ENCODE measurements around the gene ATRIP. TPM values are rescaled to one million over a fixed set of nuclear protein-coding genes. Genes with fewer than 3 reads are reported as not detected.
A peak's percentile ranks its signal among the peaks of the same experiment; 100 is the strongest.

Gene ATRIP
- total and polyA plus RNA-seq, 10 of the 15 experiments (the other 5 are each of a cell fraction or from before 2014, with no cell fraction given), result 1.4 to 16.0 (median 10.1) TPM

DNA sequence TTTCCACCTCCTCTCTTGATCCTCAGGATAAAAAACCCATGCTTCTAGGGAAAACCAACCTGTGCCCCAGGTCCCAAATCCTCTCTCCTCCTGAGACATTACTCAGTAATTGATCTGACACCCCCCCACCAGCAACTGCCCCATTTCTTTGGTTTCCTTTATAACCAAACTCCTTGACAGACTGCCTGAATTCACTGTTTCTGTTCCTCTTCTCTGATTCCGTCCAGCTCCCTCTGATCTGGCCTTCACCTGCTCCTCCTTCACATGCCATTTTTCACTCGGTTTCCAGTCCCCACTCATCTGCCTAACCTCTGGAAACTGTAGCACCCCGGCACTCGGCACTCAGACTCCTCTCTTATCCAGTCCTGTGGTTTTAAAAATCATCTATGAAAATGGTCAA is 8.7 kb upstream of the ATRIP start:
- no peak overlapping the region; the same call in 1 of the 2 replicates for H3K27ac ChIP-seq (ENCODE audit: control insufficient read depth, insufficient read depth)

More for the DNA sequence above, 8.7 kb upstream of the ATRIP start:
- H3K4me1 ChIP-seq (ENCODE audit: control insufficient read depth, insufficient read depth, low read length), result peaks cover 22% of the 10 kb centered on the region
- no peaks in the 10 kb centered on the region for H3K9me3 ChIP-seq (replicated peaks; ENCODE audit: control insufficient read depth, insufficient read depth, low read length)
- intact Hi-C loops (cut with micrococcal nuclease; ENCODE audit: unreplicated experiment), result no loop called here
- peak overlapping the region; percentile 15 for H3K4me2 ChIP-seq (ENCODE audit: control insufficient read depth, insufficient read depth)
- SMC1A ChIA-PET (ENCODE audit: uncharacterized antibody, unreplicated experiment), result interaction anchor here (0.9 to 11.5 kb wide), 8 partner anchors 9 to 248 kb away, joined by 3 to 287 read pairs (median 19); partner anchors contain the start of gene CDC25A
- BruUV-seq (replicated peaks), result no TSS peak
- H3K36me3 ChIP-seq (ENCODE audit: control insufficient read depth in 2 of 2, insufficient read depth in 2 of 2, low read length in 1 of 2), result peaks cover 3 to 4% of the 10 kb centered on the region in 2 experiments
- H3K9ac ChIP-seq (ENCODE audit: control insufficient read depth, insufficient read depth, low read length), result peak overlapping the region; percentile 25; the same call in 1 of the 2 replicates
- 59% methylated on average over 4 of the region's 4 CpGs for WGBS (ENCODE audit: insufficient coverage, insufficient replicate concordance, low lambda C conversion rate, missing lambda C conversion rate)
- RAD21 ChIA-PET (ENCODE audit: unreplicated experiment), result interaction anchor here (2.8 to 4.9 kb wide), 4 partner anchors 37 to 245 kb away, joined by 22 to 259 read pairs (median 69); partner anchors contain the start of gene ZNF589
- peak; percentile 51 to 54; a peak in 2 of 4 replicates for TF ChIP-seq IKZF2 (IDR thresholded peaks at IDR 0.05)
- no peak for TF ChIP-seq NR2F1 (conservative IDR thresholded peaks at IDR 0.05)
- no peak for TF ChIP-seq SUZ12 (IDR thresholded peaks at IDR 0.05; ENCODE audit: unreplicated experiment)
- TF ChIP-seq ATF7 (IDR thresholded peaks at IDR 0.05; ENCODE audit: low read depth), result no peak
- TF ChIP-seq POLR2AphosphoS2 (IDR thresholded peaks at IDR 0.05; ENCODE audit: low read depth, low read length), result no peak
- 0 out of 2 replicates have a peak, but pooled peaks have one; percentile 17 for TF ChIP-seq NBN (IDR thresholded peaks at IDR 0.05)
- TF ChIP-seq PKNOX1 (IDR thresholded peaks at IDR 0.05), result peak; percentile 53; the same call in 1 of the 2 replicates
- no peak for TF ChIP-seq BACH1 (IDR thresholded peaks at IDR 0.05; ENCODE audit: borderline replicate concordance)
- TF ChIP-seq, protein P1, sequence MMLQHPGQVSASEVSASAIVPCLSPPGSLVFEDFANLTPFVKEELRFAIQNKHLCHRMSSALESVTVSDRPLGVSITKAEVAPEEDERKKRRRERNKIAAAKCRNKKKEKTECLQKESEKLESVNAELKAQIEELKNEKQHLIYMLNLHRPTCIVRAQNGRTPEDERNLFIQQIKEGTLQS (IDR thresholded peaks at IDR 0.05; ENCODE audit: borderline replicate concordance, extremely low read depth, low read depth, low read length), result no peak
- TF ChIP-seq SP1 (IDR thresholded peaks at IDR 0.05; ENCODE audit: low read depth, low read length), result no peak
- no peak for TF ChIP-seq SMAD1 (IDR thresholded peaks at IDR 0.05; ENCODE audit: low read depth, partially characterized antibody)
- no peak for TF ChIP-seq PAX5 (IDR thresholded peaks at IDR 0.05; ENCODE audit: borderline replicate concordance, low read depth, low read length)
- TF ChIP-seq CEBPB (IDR thresholded peaks at IDR 0.05; ENCODE audit: borderline replicate concordance in 1 of 2, low read depth in 2 of 2, low read length in 2 of 2), result no peak
- TF ChIP-seq RUNX3 (IDR thresholded peaks at IDR 0.05; ENCODE audit: low read length), result peak; percentile 32; the same call in 1 of the 2 replicates
- TF ChIP-seq NRF1 (conservative IDR thresholded peaks at IDR 0.05; ENCODE audit: low read depth, low read length), result no peak
- no peak for TF ChIP-seq ZBED1 (IDR thresholded peaks at IDR 0.05; ENCODE audit: borderline replicate concordance)
- TF ChIP-seq ZNF274 (IDR thresholded peaks at IDR 0.05; ENCODE audit: insufficient read depth, insufficient read length), result no peak
- TF ChIP-seq MAX (IDR thresholded peaks at IDR 0.05; ENCODE audit: low read depth, low read length), result no peak
- no peak for TF ChIP-seq HCFC1 (IDR thresholded peaks at IDR 0.05; ENCODE audit: low read length)
- peak; percentile 76; the same call in 1 of the 2 replicates for TF ChIP-seq SPI1 (IDR thresholded peaks at IDR 0.05; ENCODE audit: borderline replicate concordance, insufficient read depth, low read depth, low read length)
- no peak for TF ChIP-seq IRF5 (IDR thresholded peaks at IDR 0.05; ENCODE audit: borderline replicate concordance)
- TF ChIP-seq STAT3 (IDR thresholded peaks at IDR 0.05; ENCODE audit: low read depth, low read length), result no peak
- TF ChIP-seq MTA2 (IDR thresholded peaks at IDR 0.05; ENCODE audit: low read depth), result no peak
- TF ChIP-seq CREB1 (IDR thresholded peaks at IDR 0.05; ENCODE audit: low read depth), result no peak
- ATAC-seq (no peak), DNase-seq (ENCODE audit: low read depth, low spot score) (no peak), FAIRE-seq (no peak)
- CTCF ChIA-PET, result interaction anchor here (2.6 to 12.5 kb wide), 10 partner anchors 9 to 245 kb away, joined by 21 to 757 read pairs (median 78); partner anchors contain the start of genes ATRIP, CAMP and PFKFB4
- no peaks in the 10 kb centered on the region for H4K20me1 ChIP-seq (ENCODE audit: control insufficient read depth, insufficient read depth)
- no peaks in the 10 kb centered on the region for H3K27me3 ChIP-seq (replicated peaks in 1 of 2; ENCODE audit: control insufficient read depth in 2 of 2, insufficient read depth in 2 of 2, low read length in 1 of 2)
- in situ Hi-C loops (cut with MboI), result loop anchor here (5.0 kb wide), 3 partner anchors 36 to 206 kb away; no protein-coding TSS in a partner anchor
- POLR2A ChIA-PET, result interaction anchor here (0.5 to 1.0 kb wide), 3 partner anchors 9 to 193 kb away, joined by 3 to 5 read pairs (median 3); partner anchors contain the start of gene ATRIP
- H3K4me3 ChIP-seq, result no peak overlapping the region
- no peak overlapping the region for H2AFZ ChIP-seq (ENCODE audit: control insufficient read depth, low read depth, low read length)
- H3K79me2 ChIP-seq (ENCODE audit: control insufficient read depth, insufficient read depth, low read length), result peaks cover 38% of the 10 kb centered on the region

Data from GM12878 (cell line).